BLaER1 (cell line): ENCODE measurements around the gene LHFPL6.

ENCODE experiments used
- H3K27ac ChIP-seq: shearing (Covaris generic); formaldehyde crosslinking; 2 replicates; pipeline ENCODE4 v1.8.1; 2022
- H3K27me3 ChIP-seq: shearing (Covaris generic); formaldehyde crosslinking; 2 replicates; pipeline ENCODE4 v1.8.1; 2022
- H3K36me3 ChIP-seq: shearing (Covaris generic); formaldehyde crosslinking; 2 replicates; pipeline ENCODE4 v1.8.1; 2022
- H3K4me1 ChIP-seq: shearing (Covaris generic); formaldehyde crosslinking; 2 replicates; pipeline ENCODE4 v1.8.1; 2022
- H3K4me2 ChIP-seq: shearing (Covaris generic); formaldehyde crosslinking; 2 replicates; pipeline ENCODE4 v1.8.1; 2022
- H3K4me3 ChIP-seq: shearing (Covaris generic); formaldehyde crosslinking; 2 replicates; pipeline ENCODE4 v1.8.1; 2022
- H3K9ac ChIP-seq: shearing (Covaris generic); formaldehyde crosslinking; 2 replicates; pipeline ENCODE4 v1.8.1; 2022
- H3K9me3 ChIP-seq: shearing (Covaris generic); formaldehyde crosslinking; 2 replicates; pipeline ENCODE4 v1.8.1; 2022
- H4K20me1 ChIP-seq: shearing (Covaris generic); formaldehyde crosslinking; 2 replicates; pipeline ENCODE4 v1.8.1; 2022
- Cebpa-rat ChIP-seq: shearing (Covaris generic); IDR thresholded peaks from 2 replicates; pipeline ENCODE4 v1.8.1; 2022

LHFPL6 gene

DNA sequence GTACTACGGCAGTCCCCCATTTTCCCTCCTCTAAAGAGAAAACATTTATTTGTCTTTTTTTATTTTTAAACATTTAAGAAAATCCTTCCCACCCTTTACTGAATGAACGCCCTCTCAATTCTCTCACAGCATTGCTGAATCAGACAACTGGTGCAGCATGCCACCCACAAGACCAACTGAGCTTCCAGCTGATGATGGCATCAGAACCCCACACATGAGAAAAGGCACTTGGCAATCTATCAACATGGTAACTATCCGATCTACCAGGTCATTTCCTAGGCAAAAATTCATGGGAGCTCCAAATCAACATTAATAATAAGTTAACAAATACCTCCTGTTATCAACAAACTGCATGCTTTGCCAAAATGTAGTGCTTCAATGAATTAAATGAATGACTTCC lies 43.1 kb downstream of the LHFPL6 start:
- Histone ChIP-seq H3K27me3 (no peaks in the 10 kb centered on the region), H3K9me3 (no peaks in the 10 kb centered on the region), H3K27ac (no peak overlapping the region), H3K9ac (no peak overlapping the region), H3K4me2 (no peak overlapping the region), H3K36me3 (no peaks in the 10 kb centered on the region), H4K20me1 (no peaks in the 10 kb centered on the region), H3K4me3 (no peak overlapping the region), H3K4me1 (no peaks in the 10 kb centered on the region)
- no peak for TF ChIP-seq Cebpa-rat

DNA sequence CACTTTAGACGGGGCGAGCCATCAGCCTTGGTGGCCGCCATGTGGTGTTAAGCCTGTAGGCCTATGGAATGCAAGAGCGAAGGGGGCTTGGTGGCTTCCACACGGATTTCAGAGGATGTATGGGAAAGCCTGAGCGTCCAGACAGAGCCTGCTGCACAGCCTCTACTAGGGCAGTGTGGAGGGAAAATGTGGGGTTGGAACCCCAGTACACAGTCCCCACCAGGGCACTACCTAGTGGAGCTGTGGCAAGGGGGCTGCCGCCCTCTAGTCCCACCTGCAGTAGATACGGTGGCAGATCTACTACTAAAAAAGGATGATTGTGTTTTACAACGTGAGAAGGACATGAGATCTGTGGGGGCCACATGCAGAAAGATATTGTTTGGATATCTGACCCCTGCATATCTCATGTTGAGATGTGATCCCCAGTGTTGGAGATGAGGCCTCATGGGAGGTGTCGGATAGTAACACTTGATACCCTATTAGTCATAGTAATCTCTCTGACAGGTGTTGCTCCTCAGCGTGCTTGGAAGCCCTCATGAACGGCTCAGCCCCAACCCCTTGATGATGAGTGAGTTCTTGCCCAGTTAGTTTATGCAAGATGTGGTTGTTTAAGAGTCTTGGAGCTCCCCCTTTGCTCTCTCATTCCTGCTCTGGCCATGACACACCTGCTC lies 45.6 kb downstream of the LHFPL6 start:
- no peak for TF ChIP-seq Cebpa-rat

GRCh38 chr13:39556866-39557265 lies 46.1 kb downstream of the LHFPL6 start:
- H3K27ac ChIP-seq = no peak overlapping the region
- H3K27me3 ChIP-seq = no peaks in the 10 kb centered on the region
- no peaks in the 10 kb centered on the region for H3K4me1 ChIP-seq
- H3K36me3 ChIP-seq = no peaks in the 10 kb centered on the region
- no peak overlapping the region for H3K4me3 ChIP-seq
- no peaks in the 10 kb centered on the region for H3K9me3 ChIP-seq
- H4K20me1 ChIP-seq = no peaks in the 10 kb centered on the region
- H3K9ac ChIP-seq = no peak overlapping the region
- no peak overlapping the region for H3K4me2 ChIP-seq
- TF ChIP-seq Cebpa-rat = no peak

More for the DNA sequence above, 45.6 kb downstream of the LHFPL6 start:
- Histone ChIP-seq H3K36me3 (no peaks in the 10 kb centered on the region), H4K20me1 (no peaks in the 10 kb centered on the region), H3K27me3 (no peaks in the 10 kb centered on the region), H3K4me1 (no peaks in the 10 kb centered on the region), H3K4me3 (no peak overlapping the region), H3K27ac (no peak overlapping the region), H3K9ac (no peak overlapping the region), H3K4me2 (no peak overlapping the region), H3K9me3 (no peaks in the 10 kb centered on the region)

DNA sequence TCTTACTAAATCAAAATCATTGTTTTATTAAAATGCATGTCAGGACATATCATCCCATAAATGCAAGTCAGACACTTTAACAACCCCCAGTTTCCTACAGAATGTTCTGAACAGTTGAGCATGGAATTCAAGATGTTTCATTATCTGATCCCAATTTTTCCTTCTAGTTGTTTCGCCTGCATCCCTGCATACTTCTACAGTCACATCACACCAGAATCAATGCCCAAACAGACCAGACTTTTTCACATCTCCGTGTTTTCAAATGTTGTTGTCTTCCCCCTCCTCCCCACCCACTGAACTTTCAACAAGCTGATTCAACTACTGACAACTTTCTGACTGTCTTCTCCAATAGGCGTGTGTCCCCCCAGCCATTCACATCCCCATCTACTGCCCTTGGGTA lies 48.6 kb downstream of the LHFPL6 start:
- Histone ChIP-seq H3K9ac (no peak overlapping the region), H3K9me3 (no peaks in the 10 kb centered on the region), H3K36me3 (no peaks in the 10 kb centered on the region), H3K4me3 (no peak overlapping the region), H3K4me2 (no peak overlapping the region), H3K27me3 (no peaks in the 10 kb centered on the region), H4K20me1 (no peaks in the 10 kb centered on the region), H3K4me1 (no peaks in the 10 kb centered on the region), H3K27ac (no peak overlapping the region)
- no peak for TF ChIP-seq Cebpa-rat

DNA sequence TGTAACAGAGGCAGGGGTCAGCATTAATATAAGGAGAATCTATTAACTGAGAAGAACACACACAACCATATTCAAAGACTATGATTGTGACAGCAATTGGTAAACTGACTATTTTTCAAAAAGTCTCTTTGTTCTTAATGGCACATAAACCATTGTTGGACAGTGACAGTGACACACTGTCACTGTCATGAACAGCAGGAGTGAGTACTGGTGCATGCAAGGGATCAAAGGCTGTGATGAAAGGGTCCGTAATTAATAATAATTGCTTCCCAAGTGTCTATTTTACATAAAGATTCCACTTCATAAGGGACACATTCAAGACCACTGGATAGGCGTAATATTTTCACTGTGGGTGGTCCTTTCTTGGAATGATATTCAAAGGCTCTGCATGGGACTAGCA lies 50.7 kb downstream of the LHFPL6 start:
- Histone ChIP-seq H3K4me2 (no peak overlapping the region), H3K9ac (no peak overlapping the region), H3K4me1 (no peaks in the 10 kb centered on the region), H3K27ac (no peak overlapping the region), H3K4me3 (no peak overlapping the region), H3K36me3 (no peaks in the 10 kb centered on the region), H3K27me3 (no peaks in the 10 kb centered on the region), H3K9me3 (no peaks in the 10 kb centered on the region), H4K20me1 (no peaks in the 10 kb centered on the region)
- TF ChIP-seq Cebpa-rat = no peak

DNA sequence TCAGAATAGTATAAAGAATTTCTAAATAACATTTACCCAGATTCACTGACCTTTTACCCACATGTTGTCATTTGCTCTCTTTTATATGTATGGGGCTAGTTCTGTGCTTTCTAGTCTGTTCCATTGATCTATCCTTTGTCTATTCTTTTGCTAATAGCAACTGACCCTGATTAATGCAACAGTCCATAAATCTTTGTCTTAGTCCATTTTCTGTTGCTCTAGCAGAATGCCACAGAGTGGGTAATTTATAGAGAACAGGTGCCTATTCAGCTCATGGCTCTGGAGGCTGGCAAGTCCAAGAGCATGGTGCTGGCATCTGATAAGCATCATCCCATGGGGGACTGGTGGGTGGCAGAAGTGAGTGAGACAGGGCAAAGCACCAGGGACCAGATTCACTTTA lies 52.1 kb downstream of the LHFPL6 start:
- Histone ChIP-seq H3K27ac (no peak overlapping the region), H3K9ac (no peak overlapping the region), H3K27me3 (no peaks in the 10 kb centered on the region), H3K4me1 (no peaks in the 10 kb centered on the region), H4K20me1 (no peaks in the 10 kb centered on the region), H3K4me3 (no peak overlapping the region), H3K36me3 (no peaks in the 10 kb centered on the region), H3K4me2 (no peak overlapping the region), H3K9me3 (no peaks in the 10 kb centered on the region)
- TF ChIP-seq Cebpa-rat = no peak

DNA sequence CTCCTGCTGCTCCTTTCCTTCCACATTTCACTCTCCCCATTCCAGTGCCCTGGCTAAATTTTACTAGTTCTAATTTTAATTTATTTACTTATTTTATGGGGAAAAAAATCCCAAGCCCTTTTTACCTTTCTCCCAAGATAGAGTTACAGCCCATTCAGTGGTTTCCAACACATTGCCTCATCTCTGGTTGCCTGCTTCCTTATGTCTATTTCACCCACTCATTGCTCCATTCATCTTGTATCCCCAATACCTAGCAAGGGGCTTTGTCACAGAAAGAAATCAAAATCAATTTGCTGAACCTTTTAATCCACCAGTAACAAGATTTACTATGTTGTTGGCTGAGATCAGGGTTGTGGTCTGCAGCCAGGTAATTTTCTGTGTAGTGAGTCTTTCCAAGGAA lies 55.9 kb downstream of the LHFPL6 start:
- Histone ChIP-seq H3K27me3 (no peaks in the 10 kb centered on the region), H3K27ac (no peak overlapping the region), H3K4me1 (no peaks in the 10 kb centered on the region), H3K9ac (no peak overlapping the region), H3K4me2 (no peak overlapping the region), H3K9me3 (no peaks in the 10 kb centered on the region), H3K36me3 (no peaks in the 10 kb centered on the region), H4K20me1 (no peaks in the 10 kb centered on the region), H3K4me3 (no peak overlapping the region)
- TF ChIP-seq Cebpa-rat = no peak

- Histone ChIP-seq H3K36me3 (no peaks in the 10 kb centered on the region), H4K20me1 (no peaks in the 10 kb centered on the region), H3K27me3 (no peaks in the 10 kb centered on the region), H3K4me1 (no peaks in the 10 kb centered on the region), H3K27ac (no peak overlapping the region), H3K9me3 (no peaks in the 10 kb centered on the region), H3K4me3 (no peak overlapping the region), H3K4me2 (no peak overlapping the region), H3K9ac (no peak overlapping the region)
- TF ChIP-seq Cebpa-rat = no peak
These were observed 60.6 kb downstream of the LHFPL6 start for GRCh38 chr13:39542361-39542760.

DNA sequence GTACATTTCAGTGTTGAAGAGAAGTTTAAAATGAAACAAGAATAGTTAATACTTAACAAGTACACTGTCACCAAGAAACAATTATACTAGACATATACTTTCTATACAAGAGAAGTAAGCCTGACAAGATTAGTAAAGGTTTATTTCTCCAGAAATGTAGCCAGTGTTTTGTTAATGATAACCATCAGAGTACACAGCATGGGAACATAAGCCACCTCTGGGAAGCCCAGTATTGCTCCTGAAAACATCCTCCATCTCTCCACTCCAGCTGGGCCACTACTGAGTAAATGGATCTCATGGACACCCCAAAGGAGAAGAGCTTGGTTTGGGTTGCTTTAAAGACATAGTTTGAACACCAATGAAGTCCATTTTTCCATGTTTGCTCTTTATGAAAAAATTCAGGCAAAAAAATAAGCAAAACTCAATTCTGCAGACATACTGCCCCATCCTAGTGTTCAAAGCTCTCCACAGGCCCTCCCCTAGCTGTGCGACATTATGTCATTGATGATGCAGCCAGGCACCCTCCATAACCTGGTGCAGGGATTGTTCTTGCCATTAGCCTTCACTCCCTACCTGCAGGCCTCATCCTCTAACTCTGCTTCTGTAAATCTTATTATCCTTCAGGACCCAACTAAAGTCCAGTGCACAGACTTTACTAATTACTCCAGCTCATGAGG lies 61.9 kb downstream of the LHFPL6 start:
- no peaks in the 10 kb centered on the region for H3K9me3 ChIP-seq
- H3K4me1 ChIP-seq = no peaks in the 10 kb centered on the region
- H3K36me3 ChIP-seq = no peaks in the 10 kb centered on the region
- no peaks in the 10 kb centered on the region for H4K20me1 ChIP-seq
- no peak overlapping the region for H3K9ac ChIP-seq
- no peak for TF ChIP-seq Cebpa-rat
- H3K27me3 ChIP-seq = no peaks in the 10 kb centered on the region
- no peak overlapping the region for H3K4me3 ChIP-seq
- H3K4me2 ChIP-seq = no peak overlapping the region
- no peak overlapping the region for H3K27ac ChIP-seq

GRCh38 chr13:39538816-39539790 lies 63.9 kb downstream of the LHFPL6 start:
- H3K27ac ChIP-seq = no peak overlapping the region
- H3K9ac ChIP-seq = no peak overlapping the region
- H3K36me3 ChIP-seq = no peaks in the 10 kb centered on the region
- no peaks in the 10 kb centered on the region for H3K9me3 ChIP-seq
- H3K27me3 ChIP-seq = no peaks in the 10 kb centered on the region
- no peaks in the 10 kb centered on the region for H4K20me1 ChIP-seq
- no peak overlapping the region for H3K4me2 ChIP-seq
- no peak overlapping the region for H3K4me3 ChIP-seq
- no peak for TF ChIP-seq Cebpa-rat
- H3K4me1 ChIP-seq = no peaks in the 10 kb centered on the region
